B cell (primary cell): Measurements from ENCODE around the gene ARMS2. TPM values are rescaled to one million over a fixed set of nuclear protein-coding genes. Genes with fewer than 3 reads are reported as not detected.

Source experiments
- ATAC-seq: fragments of 200-7000 bp; cut with Tn5 transposase; one replicate; pipeline ENCODE4 v1.10.0; 2021; ENCODE audit warnings: low read depth, mild to moderate bottlenecking, moderate number of reproducible peaks, moderate library complexity
- CTCF ChIA-PET: fragments of 350-600 bp; sonication (Branson Sonifier 250); formaldehyde crosslinking; loops from one replicate; lab custom pipeline; 2021; ENCODE audit warnings: antibody characterized with exemption, inconsistent platforms; lab: Charles Lee
- POLR2A ChIA-PET: fragments of 350-600 bp; sonication (Branson Sonifier 250); formaldehyde crosslinking; loops from one replicate; lab custom pipeline; 2021; ENCODE audit warnings: antibody characterized with exemption; lab: Charles Lee
- DNase-seq: peaks from one replicate; pipeline ENCODE4 v3.0.0; 2013
- H2AFZ ChIP-seq: 2 replicates; pipeline ENCODE4 v1.6.1; 2012; ENCODE audit warnings: mild to moderate bottlenecking, low read depth, low read length; ENCODE audit not compliant: insufficient read depth, poor library complexity, severe bottlenecking
- H3K27ac ChIP-seq, 2 donors: 1 replicate in 1 of 2; 2 replicates in 1 of 2; pipeline ENCODE4 v1.5.1; 2012 to 2013; ENCODE audit warnings: low read length in 2 of 2, mild to moderate bottlenecking in 2 of 2, moderate library complexity in 1 of 2
- H3K27me3 ChIP-seq, 4 experiments: fragments of 200-600 bp in 1 of 4; sonication (generic) in 1 of 4; replicated peaks in 1 of 4; 1 replicate in 2 of 4; 2 replicates in 2 of 4; pipeline versions ENCODE4 v1.6.1 to v1.7.0; 2013 to 2016; ENCODE audit warnings: low read length in 3 of 4, mild to moderate bottlenecking in 2 of 4, mixed read lengths in 1 of 4, moderate library complexity in 1 of 4; ENCODE audit not compliant: insufficient read depth in 4 of 4, control insufficient read depth in 3 of 4; ENCODE audit errors: control extremely low read depth in 1 of 4
- H3K36me3 ChIP-seq, 2 experiments: replicated peaks in 1 of 2; 1 replicate in 1 of 2; 2 replicates in 1 of 2; pipeline versions ENCODE4 v1.6.1 to v1.7.1; 2013; ENCODE audit warnings: low read length in 1 of 2; ENCODE audit not compliant: insufficient read depth in 2 of 2, control insufficient read depth in 1 of 2; ENCODE audit errors: control extremely low read depth in 1 of 2, extremely low read depth in 1 of 2
- H3K4me1 ChIP-seq, 2 donors: fragments of 200-600 bp in 1 of 2; sonication (generic) in 1 of 2; 1 replicate in 1 of 2; 2 replicates in 1 of 2; pipeline versions ENCODE4 v1.5.1 to v1.6.1; 2013 to 2017; ENCODE audit warnings: low read length in 2 of 2; ENCODE audit not compliant: control insufficient read depth in 2 of 2, insufficient read depth in 2 of 2
- H3K4me2 ChIP-seq: replicated peaks from 2 replicates; pipeline ENCODE3; 2012; ENCODE audit warnings: mild to moderate bottlenecking, low read depth, low read length; ENCODE audit not compliant: poor library complexity, severe bottlenecking
- H3K4me3 ChIP-seq, 5 experiments: fragments of 200-600 bp in 1 of 5; sonication (generic) in 1 of 5; 1 replicate in 3 of 5; 2 replicates in 2 of 5; pipeline versions ENCODE4 v1.5.1 to v1.7.0; 2011 to 2016; ENCODE audit warnings: low read length in 4 of 5, mild to moderate bottlenecking in 4 of 5, low read depth in 2 of 5, control low read depth in 1 of 5, moderate library complexity in 1 of 5; ENCODE audit not compliant: insufficient read depth in 1 of 5; ENCODE audit errors: control extremely low read depth in 1 of 5, extremely low read depth in 1 of 5
- H3K79me2 ChIP-seq: fragments of 200-600 bp; sonication (generic); one replicate; pipeline ENCODE4 v1.6.0; 2016; ENCODE audit warnings: low read length; ENCODE audit not compliant: control insufficient read depth, insufficient read depth
- H3K9ac ChIP-seq: fragments of 200-600 bp; sonication (generic); 2 replicates; pipeline ENCODE4 v1.6.1; 2017; ENCODE audit warnings: mild to moderate bottlenecking, low read length, moderate library complexity
- H3K9me3 ChIP-seq, 3 donors: one replicate each; pipeline versions ENCODE4 v1.6.1 to v1.7.1; 2013; ENCODE audit warnings: low read length in 2 of 3; ENCODE audit not compliant: control insufficient read depth in 2 of 3, insufficient read depth in 1 of 3; ENCODE audit errors: control extremely low read depth in 1 of 3
- H4K20me1 ChIP-seq: 2 replicates; pipeline ENCODE4 v1.6.0; 2012; ENCODE audit warnings: mild to moderate bottlenecking, low read length; ENCODE audit not compliant: insufficient read depth, control insufficient read depth, poor library complexity, severe bottlenecking
- H3K27ac Mint-ChIP-seq: one replicate; pipeline ENCODE4 v1.8.0; 2021; ENCODE audit warnings: mixed read lengths
- H3K27me3 Mint-ChIP-seq: one replicate; pipeline ENCODE4 v1.8.0; 2021; ENCODE audit warnings: mixed read lengths
- H3K4me1 Mint-ChIP-seq: one replicate; pipeline ENCODE4 v1.8.0; 2021; ENCODE audit warnings: mixed read lengths
- H3K4me3 Mint-ChIP-seq: one replicate; pipeline ENCODE4 v1.8.0; 2021; ENCODE audit warnings: mixed read lengths
- H3K9me3 Mint-ChIP-seq: one replicate; pipeline ENCODE4 v1.8.0; 2022; ENCODE audit warnings: mixed read lengths; ENCODE audit not compliant: insufficient read depth
- EZH2 ChIP-seq: IDR thresholded peaks from 2 replicates; pipeline ENCODE4 v1.6.1; 2012; ENCODE audit warnings: borderline replicate concordance, low read depth, mild to moderate bottlenecking, moderate library complexity, low read length; ENCODE audit not compliant: insufficient read depth, poor library complexity, severe bottlenecking
- WGBS: methylation state at CpG from one replicate; pipeline ENCODE4 v1.1.5; 2013; ENCODE audit warnings: missing lambda C conversion rate; ENCODE audit not compliant: insufficient coverage; 5-methylcytosine and 5-hydroxymethylcytosine counted together
- intact Hi-C: fragments of 100-400 bp; cut with micrococcal nuclease; formaldehyde crosslinking; loops from one replicate; pipeline ENCODE4 v1.10.0; 2022
- polyA plus RNA-seq: library from polyadenylated mRNA; depleted of rRNA; stranded (reverse); fragments of >200 nt; gene quantifications from 2 replicates; pipeline ENCODE4 v1.2.3, GENCODE V29; 2012
- total RNA-seq, 2 donors: library from RNA; stranded (reverse); fragments of 120-200 nt in 1 of 2; gene quantifications; 1 replicate in 1 of 2; 2 replicates in 1 of 2; pipeline versions ENCODE4 v1.2.3 to v1.2.4, GENCODE V29; 2013 to 2022
- TF ChIP-seq, protein P1 (sequence below): fragments of 200-600 bp; IDR thresholded peaks from one replicate; pipeline ENCODE4 v1.8.0; 2022; ENCODE audit warnings: antibody characterized with exemption, mild to moderate bottlenecking

The ARMS2 gene
- total and polyA plus RNA-seq, 2 donors (not counting 1 experiment from before 2014, with no cell fraction given) = not detected

DNA sequence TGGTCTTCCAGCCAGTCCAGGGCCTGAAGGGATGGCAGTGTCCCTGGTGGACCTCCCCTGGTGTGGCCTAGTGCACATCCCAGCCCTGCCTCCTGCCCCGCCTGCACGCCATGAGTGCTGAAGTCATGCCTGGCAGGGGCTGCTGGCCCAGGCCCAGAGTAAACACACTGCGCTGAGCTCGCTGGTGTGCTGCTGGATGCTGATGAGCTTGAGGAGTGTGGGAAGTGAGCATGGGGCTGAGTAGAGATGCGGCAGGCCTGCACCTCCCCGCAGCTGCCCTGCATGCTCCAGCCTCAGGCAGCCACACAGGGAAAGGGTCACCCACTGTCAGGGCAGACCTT lies 50.1 kb downstream of the ARMS2 start:
- no peak overlapping the region for H3K4me3 Mint-ChIP-seq
- H3K27ac Mint-ChIP-seq = no peak overlapping the region
- H3K4me1 Mint-ChIP-seq = no peaks in the 10 kb centered on the region
- Histone ChIP-seq H3K9me3 (no peaks in the 10 kb centered on the region), H3K27me3 (no peaks in the 10 kb centered on the region), H3K79me2 (no peaks in the 10 kb centered on the region), H3K4me3 (no peak overlapping the region), H3K9ac (no peak overlapping the region), H3K4me2 (no peak overlapping the region), H2AFZ (no peak overlapping the region), H3K27ac (no peak overlapping the region), H3K36me3 (no peaks in the 10 kb centered on the region), H3K4me1 (no peaks in the 10 kb centered on the region), H4K20me1 (no peaks in the 10 kb centered on the region)
- CTCF ChIA-PET = no interaction called here
- no peak for DNase-seq
- no peak for TF ChIP-seq EZH2
- TF ChIP-seq, protein P1, sequence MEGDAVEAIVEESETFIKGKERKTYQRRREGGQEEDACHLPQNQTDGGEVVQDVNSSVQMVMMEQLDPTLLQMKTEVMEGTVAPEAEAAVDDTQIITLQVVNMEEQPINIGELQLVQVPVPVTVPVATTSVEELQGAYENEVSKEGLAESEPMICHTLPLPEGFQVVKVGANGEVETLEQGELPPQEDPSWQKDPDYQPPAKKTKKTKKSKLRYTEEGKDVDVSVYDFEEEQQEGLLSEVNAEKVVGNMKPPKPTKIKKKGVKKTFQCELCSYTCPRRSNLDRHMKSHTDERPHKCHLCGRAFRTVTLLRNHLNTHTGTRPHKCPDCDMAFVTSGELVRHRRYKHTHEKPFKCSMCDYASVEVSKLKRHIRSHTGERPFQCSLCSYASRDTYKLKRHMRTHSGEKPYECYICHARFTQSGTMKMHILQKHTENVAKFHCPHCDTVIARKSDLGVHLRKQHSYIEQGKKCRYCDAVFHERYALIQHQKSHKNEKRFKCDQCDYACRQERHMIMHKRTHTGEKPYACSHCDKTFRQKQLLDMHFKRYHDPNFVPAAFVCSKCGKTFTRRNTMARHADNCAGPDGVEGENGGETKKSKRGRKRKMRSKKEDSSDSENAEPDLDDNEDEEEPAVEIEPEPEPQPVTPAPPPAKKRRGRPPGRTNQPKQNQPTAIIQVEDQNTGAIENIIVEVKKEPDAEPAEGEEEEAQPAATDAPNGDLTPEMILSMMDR = no peak
- WGBS = 79% methylated on average over 6 of the region's 6 CpGs
- POLR2A ChIA-PET = no interaction called here
- H3K9me3 Mint-ChIP-seq = no peaks in the 10 kb centered on the region
- intact Hi-C loops = no loop called here
- H3K27me3 Mint-ChIP-seq = peaks cover 4% of the 10 kb centered on the region
- no peak for ATAC-seq

DNA sequence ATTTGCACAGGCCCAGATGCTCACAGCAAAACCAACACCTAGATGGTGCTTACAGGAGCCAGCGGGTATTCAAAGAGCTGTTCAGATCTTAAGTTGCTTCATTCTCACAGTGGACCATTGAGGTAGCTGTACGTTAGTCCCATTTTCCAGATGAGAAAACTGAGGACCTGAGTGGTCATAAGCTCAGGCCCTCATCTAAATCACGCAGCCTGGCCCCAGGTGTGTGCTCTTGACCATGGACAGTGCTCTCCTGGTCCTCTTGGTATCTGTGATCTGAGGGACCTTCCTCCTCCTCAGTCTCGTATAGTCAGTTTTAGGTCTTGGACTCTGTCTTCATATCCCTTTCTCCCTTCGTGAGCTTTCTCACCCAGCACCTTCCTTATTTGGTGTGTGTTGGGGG lies 50.6 kb downstream of the ARMS2 start:
- Histone ChIP-seq H3K36me3 (no peaks in the 10 kb centered on the region), H3K27ac (no peak overlapping the region), H3K9ac (no peak overlapping the region), H2AFZ (no peak overlapping the region), H3K4me1 (no peaks in the 10 kb centered on the region), H3K27me3 (no peaks in the 10 kb centered on the region), H3K9me3 (no peaks in the 10 kb centered on the region), H3K4me3 (no peak overlapping the region), H4K20me1 (no peaks in the 10 kb centered on the region), H3K79me2 (no peaks in the 10 kb centered on the region), H3K4me2 (no peak overlapping the region)
- 88% methylated on average over 3 of the region's 5 CpGs for WGBS
- ATAC-seq = no peak
- ChIA-PET CTCF (no interaction called here), POLR2A (no interaction called here)
- Mint-ChIP-seq H3K9me3 (no peaks in the 10 kb centered on the region), H3K4me1 (no peaks in the 10 kb centered on the region), H3K27ac (no peak overlapping the region), H3K4me3 (no peak overlapping the region), H3K27me3 (peaks cover 4% of the 10 kb centered on the region)
- no peak for TF ChIP-seq EZH2
- TF ChIP-seq, protein P1 = no peak
- intact Hi-C loops = no loop called here
- no peak for DNase-seq
